NT2/D1 (cell line): Measurements from ENCODE around the gene NKPD1.

Experiments
- SUZ12 ChIP-seq: IDR thresholded peaks from 2 replicates; pipeline ENCODE4 v1.6.1; 2011; ENCODE audit not compliant: insufficient read length, insufficient read depth; ENCODE audit errors: extremely low read depth
- YY1 ChIP-seq: IDR thresholded peaks from 2 replicates; pipeline ENCODE4 v1.6.1; 2011; ENCODE audit not compliant: insufficient read length, insufficient read depth
- ZNF274 ChIP-seq: IDR thresholded peaks from 2 replicates; pipeline ENCODE4 v1.6.1; 2011; ENCODE audit warnings: mild to moderate bottlenecking, low read depth, low read length

- no peak for TF ChIP-seq YY1
- TF ChIP-seq ZNF274: no peak
- TF ChIP-seq SUZ12: no peak
Measured at GRCh38 chr19:45182758-45183157, 22.0 kb upstream of the NKPD1 start.
